H1 (cell line): ENCODE results near the gene SLC35B1. TPM values are rescaled to one million over a fixed set of nuclear protein-coding genes. Genes with fewer than 3 reads are reported as not detected.

Source experiments
- CTCF ChIA-PET: fragments of 300-600 bp; sonication (Branson Sonifier 250); formaldehyde crosslinking; loops from one replicate; lab custom pipeline; 2021; ENCODE audit not compliant: partially characterized antibody; lab: Charles Lee
- POLR2A ChIA-PET: fragments of 300-600 bp; sonication (Branson Sonifier 250); formaldehyde crosslinking; loops from one replicate; lab custom pipeline; 2021; ENCODE audit warnings: inconsistent platforms; ENCODE audit not compliant: partially characterized antibody; lab: Charles Lee
- DNase-seq, 2 experiments: peaks; one replicate each; pipeline versions ENCODE4 v3.0.0 to v3.0.0-alpha.2; 2010 to 2022; ENCODE audit warnings: low spot score in 2 of 2, low read depth in 1 of 2, mixed read lengths in 1 of 2
- FAIRE-seq: peaks from 2 replicates; lab custom pipeline; 2011; peaks lifted over from hg19 to GRCh38; lab: Jason Lieb, UNC
- H2AFZ ChIP-seq: 2 replicates; pipeline ENCODE4 v1.8.1; 2012; ENCODE audit warnings: low read length, inconsistent platforms
- H2AK5ac ChIP-seq: 2 replicates; pipeline ENCODE4 v1.6.1; 2013; ENCODE audit warnings: low read depth, low read length
- H2BK120ac ChIP-seq: replicated peaks from 2 replicates; pipeline ENCODE3; 2013; ENCODE audit warnings: low read depth, low read length, inconsistent platforms
- H2BK12ac ChIP-seq: 2 replicates; pipeline ENCODE4 v1.6.1; 2013; ENCODE audit warnings: low read depth, low read length
- H2BK15ac ChIP-seq: 2 replicates; pipeline ENCODE4 v1.6.1; 2013; ENCODE audit warnings: low read length
- H2BK20ac ChIP-seq: 2 replicates; pipeline ENCODE4 v1.6.1; 2013; ENCODE audit warnings: low read length
- H2BK5ac ChIP-seq: 2 replicates; pipeline ENCODE4 v1.6.1; 2013; ENCODE audit warnings: low read depth, low read length
- H3K14ac ChIP-seq: 2 replicates; pipeline ENCODE4 v1.6.1; 2013; ENCODE audit warnings: inconsistent platforms; ENCODE audit not compliant: insufficient read length
- H3K18ac ChIP-seq: 2 replicates; pipeline ENCODE4 v1.6.1; 2013; ENCODE audit warnings: low read length; ENCODE audit errors: extremely low read depth
- H3K23ac ChIP-seq: 2 replicates; pipeline ENCODE4 v1.6.1; 2013; ENCODE audit warnings: inconsistent platforms; ENCODE audit not compliant: insufficient read length
- H3K23me2 ChIP-seq: 2 replicates; pipeline ENCODE4 v1.6.1; 2013; ENCODE audit warnings: low read depth, low read length
- H3K27ac ChIP-seq: 2 replicates; pipeline ENCODE4 v1.6.1; 2011; ENCODE audit warnings: low read depth, low read length, inconsistent platforms
- H3K27me3 ChIP-seq, 4 experiments: replicated peaks in 1 of 4; 1 replicate in 1 of 4; 2 replicates in 3 of 4; pipeline versions ENCODE4 v1.6.1 to v1.8.1; 2011 to 2013; ENCODE audit warnings: low read length in 3 of 4, mild to moderate bottlenecking in 3 of 4, inconsistent platforms in 2 of 4, mixed read lengths in 2 of 4, moderate library complexity in 1 of 4; ENCODE audit not compliant: control insufficient read depth in 3 of 4, insufficient read depth in 3 of 4; ENCODE audit errors: extremely low read depth in 1 of 4
- H3K36me3 ChIP-seq, 4 experiments: 2 replicates each; pipeline versions ENCODE4 v1.6.1 to v1.8.1; 2011 to 2013; ENCODE audit warnings: mild to moderate bottlenecking in 4 of 4, low read length in 3 of 4, moderate library complexity in 2 of 4, control low read depth in 1 of 4, inconsistent platforms in 1 of 4; ENCODE audit not compliant: insufficient read depth in 4 of 4, control insufficient read depth in 2 of 4
- H3K4ac ChIP-seq: replicated peaks from 2 replicates; pipeline ENCODE3; 2013; ENCODE audit warnings: low read length, low read depth, mixed read lengths, inconsistent platforms; ENCODE audit not compliant: insufficient read length
- H3K4me1 ChIP-seq, 4 experiments: replicated peaks in 1 of 4; 1 replicate in 1 of 4; 2 replicates in 3 of 4; pipeline versions ENCODE4 v1.6.1 to v1.8.1; 2011 to 2013; ENCODE audit warnings: low read length in 3 of 4, inconsistent platforms in 2 of 4, mixed read lengths in 1 of 4; ENCODE audit not compliant: insufficient read depth in 4 of 4, control insufficient read depth in 3 of 4
- H3K4me2 ChIP-seq, 2 experiments: 2 replicates each; pipeline versions ENCODE4 v1.6.1 to v1.8.1; 2011 to 2013; ENCODE audit warnings: low read depth in 2 of 2, low read length in 2 of 2, control low read depth in 1 of 2, inconsistent platforms in 1 of 2, mild to moderate bottlenecking in 1 of 2; ENCODE audit not compliant: insufficient read depth in 1 of 2
- H3K4me3 ChIP-seq, 4 experiments: fragments of 200-600, 300-600 bp in 1 of 4; sonication (generic), shearing (Covaris generic), sonication (Bioruptor Twin) in 1 of 4; 2 replicates each; pipeline versions ENCODE4 v1.5.1 to v1.8.1; 2011 to 2016; ENCODE audit warnings: low read length in 4 of 4, low read depth in 3 of 4, control low read depth in 2 of 4, inconsistent platforms in 2 of 4, mild to moderate bottlenecking in 2 of 4, mixed read lengths in 1 of 4, moderate library complexity in 1 of 4; ENCODE audit not compliant: insufficient read depth in 2 of 4; ENCODE audit errors: extremely low read depth in 1 of 4
- H3K56ac ChIP-seq: replicated peaks from 2 replicates; pipeline ENCODE3; 2013; ENCODE audit warnings: low read depth, mild to moderate bottlenecking, mixed read lengths, low read length, inconsistent platforms; ENCODE audit not compliant: insufficient read length
- H3K79me1 ChIP-seq: 2 replicates; pipeline ENCODE4 v1.6.1; 2013; ENCODE audit warnings: low read depth, low read length, control low read depth
- H3K79me2 ChIP-seq, 2 experiments: 2 replicates each; pipeline versions ENCODE4 v1.6.1 to v1.8.1; 2012 to 2013; ENCODE audit warnings: low read length in 2 of 2, mild to moderate bottlenecking in 2 of 2, inconsistent platforms in 1 of 2; ENCODE audit not compliant: insufficient read depth in 2 of 2, control insufficient read depth in 1 of 2
- H3K9ac ChIP-seq, 4 experiments: replicated peaks in 1 of 4; 1 replicate in 1 of 4; 2 replicates in 3 of 4; pipeline versions ENCODE4 v1.6.1 to v1.8.1; 2011 to 2013; ENCODE audit warnings: low read depth in 3 of 4, low read length in 3 of 4, control low read depth in 2 of 4, mild to moderate bottlenecking in 2 of 4, moderate library complexity in 2 of 4, inconsistent platforms in 1 of 4; ENCODE audit errors: extremely low read depth in 1 of 4
- H3K9me3 ChIP-seq, 2 experiments: 2 replicates each; pipeline versions ENCODE4 v1.6.1 to v1.8.1; 2012 to 2013; ENCODE audit warnings: mild to moderate bottlenecking in 2 of 2, moderate library complexity in 2 of 2, control low read depth in 1 of 2, inconsistent platforms in 1 of 2, low read depth in 1 of 2, low read length in 1 of 2, mixed read lengths in 1 of 2; ENCODE audit not compliant: insufficient read depth in 2 of 2
- H4K20me1 ChIP-seq, 2 experiments: replicated peaks in 1 of 2; 2 replicates each; pipeline versions ENCODE3 to v1.8.1; 2011 to 2013; ENCODE audit warnings: inconsistent platforms in 2 of 2, low read length in 2 of 2, mild to moderate bottlenecking in 1 of 2; ENCODE audit not compliant: insufficient read depth in 2 of 2, control insufficient read depth in 1 of 2
- H4K5ac ChIP-seq: 2 replicates; pipeline ENCODE4 v1.6.1; 2013; ENCODE audit warnings: low read length, low read depth, mixed read lengths, inconsistent platforms; ENCODE audit not compliant: insufficient read length
- H4K8ac ChIP-seq: 2 replicates; pipeline ENCODE4 v1.8.0; 2013; ENCODE audit warnings: mild to moderate bottlenecking, moderate library complexity, low read length, inconsistent platforms; ENCODE audit not compliant: insufficient read depth; ENCODE audit errors: extremely low read depth
- H4K91ac ChIP-seq: replicated peaks from 2 replicates; pipeline ENCODE3; 2013; ENCODE audit warnings: low read length, mixed read lengths, inconsistent platforms; ENCODE audit not compliant: insufficient read length
- NANOG ChIP-seq: IDR thresholded peaks from 2 replicates; pipeline ENCODE4 v1.6.1; 2011; ENCODE audit warnings: low read length, low read depth, mild to moderate bottlenecking, inconsistent platforms; ENCODE audit not compliant: insufficient read depth, poor library complexity, severe bottlenecking
- TEAD4 ChIP-seq: IDR thresholded peaks from 2 replicates; pipeline ENCODE4 v1.6.1; 2012; ENCODE audit warnings: low read depth, low read length, inconsistent platforms, mixed read lengths
- WGBS, 2 experiments: shearing (Covaris generic) in 1 of 2; methylation state at CpG; one replicate each; pipeline versions ENCODE4 v1.1.6 to v1.1.7; 2013 to 2015; ENCODE audit warnings: low lambda C conversion rate in 2 of 2, mixed read lengths in 2 of 2, inconsistent platforms in 1 of 2, low coverage in 1 of 2, missing lambda C conversion rate in 1 of 2; ENCODE audit not compliant: insufficient replicate concordance in 2 of 2, insufficient coverage in 1 of 2, insufficient read length in 1 of 2; ENCODE audit errors: extremely low coverage in 1 of 2, missing lambda C conversion rate in 1 of 2; 5-methylcytosine and 5-hydroxymethylcytosine counted together
- polyA plus RNA-seq, 7 experiments: library from polyadenylated mRNA; depleted of rRNA in 3 of 7; stranded (reverse) in 5 of 7; unstranded in 2 of 7; fragments of >200 nt in 5 of 7; fragments of 200-250 nt in 2 of 7; gene quantifications; 1 replicate in 5 of 7; 2 replicates in 1 of 7; 4 replicates in 1 of 7; pipeline versions ENCODE4 v1.2.1 to v1.2.3, GENCODE V29; 2011 to 2013; ENCODE audit warnings: missing spikeins in 2 of 7, mixed read lengths in 2 of 7
- total RNA-seq: library from RNA; stranded (reverse); fragmentation: NEBNext Ultra II Directional; extraction: Animal tissue kit (Norgen Biotek cat#: 25700); gene quantifications from 2 replicates; pipeline ENCODE4 v1.2.1, GENCODE V29; 2021
- TF ChIP-seq, protein P1 (sequence below): IDR thresholded peaks from 2 replicates; pipeline ENCODE4 v1.6.1; 2011; ENCODE audit warnings: low read depth, mild to moderate bottlenecking, low read length; ENCODE audit not compliant: insufficient read depth
- TF ChIP-seq, protein P2 (sequence below): IDR thresholded peaks from 2 replicates; pipeline ENCODE4 v1.6.1; 2011; ENCODE audit warnings: low read length, improper control_type of control experiment

Gene SLC35B1
- total and polyA plus RNA-seq, 2 of the 8 experiments (the other 6 are each of a cell fraction or from before 2014, with no cell fraction given) = 56.5 to 87.7 TPM

DNA sequence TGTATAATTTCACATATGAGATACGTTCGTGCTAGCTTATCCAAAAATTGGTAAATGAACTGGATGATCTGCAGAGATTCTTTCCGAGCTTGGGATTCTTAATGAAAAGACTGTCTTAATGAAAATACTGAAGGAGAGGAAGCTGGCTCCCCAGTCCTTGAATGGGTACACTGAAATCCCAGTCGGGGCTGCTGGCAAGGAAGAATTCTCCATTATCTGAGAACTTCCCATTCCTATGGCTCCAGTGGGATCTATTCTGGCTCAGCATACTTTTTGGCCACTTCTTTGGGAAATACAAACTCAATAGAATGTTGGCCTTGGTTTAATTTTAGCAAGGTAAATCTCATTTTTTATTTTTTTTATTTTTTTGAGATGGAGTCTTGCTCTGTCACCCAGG is 23.7 kb upstream of the SLC35B1 start:
- WGBS, 2 experiments = 95% methylated on average over 4 of the region's 4 CpGs; no CpG with 5 or more reads in 1 of the 2 experiments
- peaks cover 0 to 6% (median 1%) of the 10 kb centered on the region in 4 experiments; a peak in 5 of 8 replicates for H3K36me3 ChIP-seq
- CTCF ChIA-PET = interaction anchor here (0.9 to 1.9 kb wide), 3 partner anchors 10 to 84 kb away, joined by 3 to 6 read pairs (median 6); no protein-coding TSS in a partner anchor
- no peak overlapping the region for H3K27ac ChIP-seq
- no peak overlapping the region for H2BK15ac ChIP-seq
- no peak overlapping the region for H3K4ac ChIP-seq
- no peak overlapping the region for H4K8ac ChIP-seq
- H3K56ac ChIP-seq = no peak overlapping the region
- no peak overlapping the region for H2BK5ac ChIP-seq
- H3K27me3 ChIP-seq = no peaks in the 10 kb centered on the region
- no peak overlapping the region for H3K23ac ChIP-seq
- no peak overlapping the region for H2AFZ ChIP-seq
- no peak overlapping the region for H3K4me2 ChIP-seq
- H3K9me3 ChIP-seq = no peaks in the 10 kb centered on the region
- no peak overlapping the region for H4K5ac ChIP-seq
- H2BK20ac ChIP-seq = no peak overlapping the region
- H3K4me3 ChIP-seq = no peak overlapping the region
- H3K23me2 ChIP-seq = no peaks in the 10 kb centered on the region
- no peak for FAIRE-seq
- no peak for DNase-seq
- TF ChIP-seq, protein P1, sequence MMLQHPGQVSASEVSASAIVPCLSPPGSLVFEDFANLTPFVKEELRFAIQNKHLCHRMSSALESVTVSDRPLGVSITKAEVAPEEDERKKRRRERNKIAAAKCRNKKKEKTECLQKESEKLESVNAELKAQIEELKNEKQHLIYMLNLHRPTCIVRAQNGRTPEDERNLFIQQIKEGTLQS = no peak
- TF ChIP-seq NANOG = no peak
- TF ChIP-seq, protein P2, sequence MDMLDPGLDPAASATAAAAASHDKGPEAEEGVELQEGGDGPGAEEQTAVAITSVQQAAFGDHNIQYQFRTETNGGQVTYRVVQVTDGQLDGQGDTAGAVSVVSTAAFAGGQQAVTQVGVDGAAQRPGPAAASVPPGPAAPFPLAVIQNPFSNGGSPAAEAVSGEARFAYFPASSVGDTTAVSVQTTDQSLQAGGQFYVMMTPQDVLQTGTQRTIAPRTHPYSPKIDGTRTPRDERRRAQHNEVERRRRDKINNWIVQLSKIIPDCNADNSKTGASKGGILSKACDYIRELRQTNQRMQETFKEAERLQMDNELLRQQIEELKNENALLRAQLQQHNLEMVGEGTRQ = no peak
- TF ChIP-seq TEAD4 = no peak
- no peaks in the 10 kb centered on the region; a peak in 2 of 4 replicates for H3K79me2 ChIP-seq
- H4K20me1 ChIP-seq = peaks cover 0 to 4% of the 10 kb centered on the region in 2 experiments
- no peak overlapping the region for H3K18ac ChIP-seq
- POLR2A ChIA-PET = no interaction called here
- no peak overlapping the region for H3K9ac ChIP-seq
- no peak overlapping the region for H4K91ac ChIP-seq
- H3K79me1 ChIP-seq = peaks cover 10% of the 10 kb centered on the region; the same call in 1 of the 2 replicates
- H3K14ac ChIP-seq = no peak overlapping the region
- no peak overlapping the region for H2BK120ac ChIP-seq
- H2BK12ac ChIP-seq = no peak overlapping the region
- no peaks in the 10 kb centered on the region for H3K4me1 ChIP-seq
- H2AK5ac ChIP-seq = no peak overlapping the region
